ENCODE data around the gene P2RY8.

P2RY8 gene

GRCh38 chrX:1417921-1418771, 118.8 kb downstream of the P2RY8 start:
- DNase-seq (ENCODE audit: low spot score), result no peak

- DNase-seq (ENCODE audit: low spot score), result no peak
Measured at GRCh38 chrX:1416965-1417760, 119.8 kb downstream of the P2RY8 start.

- no peak for DNase-seq (ENCODE audit: low spot score)
Measured at GRCh38 chrX:1416327-1416784, 120.6 kb downstream of the P2RY8 start.
